ENCODE measurements around the gene ARMC7. TPM values are rescaled to one million over a fixed set of nuclear protein-coding genes. Genes with fewer than 3 reads are reported as not detected.
A peak's percentile ranks its signal among the peaks of the same experiment; 100 is the strongest.

Gene ARMC7
- total RNA-seq, 2 donors from 2014 or later, result 20.0 to 26.6 TPM

GRCh38 chr17:75115555-75115954 lies 5.8 kb downstream of the ARMC7 start:
- H3K36me3 Mint-ChIP-seq (ENCODE audit: low read depth), result peaks cover 58% of the 10 kb centered on the region
- H3K4me1 ChIP-seq (ENCODE audit: control insufficient read depth, insufficient read depth, low read length), result peaks cover 2% of the 10 kb centered on the region
- no peaks in the 10 kb centered on the region for H3K9me3 Mint-ChIP-seq
- TF ChIP-seq CTCF (conservative IDR thresholded peaks at IDR 0.05), result no peak
- no peaks in the 10 kb centered on the region for H3K27me3 ChIP-seq (ENCODE audit: control insufficient read depth, insufficient read depth, low read length, poor library complexity, severe bottlenecking)
- peaks cover 14% of the 10 kb centered on the region for H3K4me1 Mint-ChIP-seq
- no peak for DNase-seq
- H3K36me3 ChIP-seq (ENCODE audit: control insufficient read depth, insufficient read depth, low read length), result peaks cover 56% of the 10 kb centered on the region
- H3K27ac ChIP-seq (ENCODE audit: low read depth, low read length), result no peak overlapping the region
- no peak overlapping the region for H3K9ac ChIP-seq (ENCODE audit: extremely low read depth, low read length, poor library complexity, severe bottlenecking)
- no peak overlapping the region for H3K4me3 Mint-ChIP-seq
- no peaks in the 10 kb centered on the region for H3K9me3 ChIP-seq (ENCODE audit: control insufficient read depth, low read length)
- H3K4me3 ChIP-seq (ENCODE audit: low read length), result no peak overlapping the region
- H3K27ac Mint-ChIP-seq, result peak overlapping the region; percentile 55
- no peaks in the 10 kb centered on the region for H3K27me3 Mint-ChIP-seq (ENCODE audit: insufficient read depth)

- 94 to 96% methylated on average over 8 to 9 of the region's 9 CpGs for WGBS, 2 experiments (ENCODE audit: insufficient coverage in 1 of 2, insufficient read length in 1 of 2)
- no peak for TF ChIP-seq CTCF (conservative IDR thresholded peaks at IDR 0.05)
These were observed 7.0 kb downstream of the ARMC7 start for GRCh38 chr17:75116737-75117136.

GRCh38 chr17:75118307-75118706 lies 8.5 kb downstream of the ARMC7 start:
- Histone ChIP-seq H3K9me3 (ENCODE audit: control insufficient read depth, low read length) (no peaks in the 10 kb centered on the region), H3K36me3 (ENCODE audit: control insufficient read depth, insufficient read depth, low read length) (peaks cover 58% of the 10 kb centered on the region), H3K4me1 (ENCODE audit: control insufficient read depth, insufficient read depth, low read length) (peaks cover 2% of the 10 kb centered on the region), H3K9ac (ENCODE audit: extremely low read depth, low read length, poor library complexity, severe bottlenecking) (no peak overlapping the region), H3K4me3 (ENCODE audit: low read length) (no peak overlapping the region), H3K27ac (ENCODE audit: low read depth, low read length) (no peak overlapping the region), H3K27me3 (ENCODE audit: control insufficient read depth, insufficient read depth, low read length, poor library complexity, severe bottlenecking) (no peaks in the 10 kb centered on the region)
- Mint-ChIP-seq H3K4me1 (peaks cover 13% of the 10 kb centered on the region), H3K4me3 (no peak overlapping the region), H3K27me3 (ENCODE audit: insufficient read depth) (no peaks in the 10 kb centered on the region), H3K27ac (peak overlapping the region; percentile 44), H3K36me3 (ENCODE audit: low read depth) (peaks cover 58% of the 10 kb centered on the region), H3K9me3 (no peaks in the 10 kb centered on the region)
- 96 to 97% methylated on average over 14 of the region's 14 CpGs for WGBS, 2 experiments (ENCODE audit: insufficient coverage in 1 of 2, insufficient read length in 1 of 2)
- DNase-seq, result no peak
- no peak for TF ChIP-seq CTCF (conservative IDR thresholded peaks at IDR 0.05)

More at GRCh38 chr17:75116737-75117136, 7.0 kb downstream of the ARMC7 start:
- H3K4me1 Mint-ChIP-seq, result peaks cover 13% of the 10 kb centered on the region
- Histone ChIP-seq H3K9me3 (ENCODE audit: control insufficient read depth, low read length) (no peaks in the 10 kb centered on the region), H3K27ac (ENCODE audit: low read depth, low read length) (no peak overlapping the region), H3K27me3 (ENCODE audit: control insufficient read depth, insufficient read depth, low read length, poor library complexity, severe bottlenecking) (no peaks in the 10 kb centered on the region), H3K36me3 (ENCODE audit: control insufficient read depth, insufficient read depth, low read length) (peaks cover 61% of the 10 kb centered on the region), H3K9ac (ENCODE audit: extremely low read depth, low read length, poor library complexity, severe bottlenecking) (no peak overlapping the region), H3K4me3 (ENCODE audit: low read length) (no peak overlapping the region), H3K4me1 (ENCODE audit: control insufficient read depth, insufficient read depth, low read length) (peaks cover 2% of the 10 kb centered on the region)
- no peaks in the 10 kb centered on the region for H3K27me3 Mint-ChIP-seq (ENCODE audit: insufficient read depth)
- no peaks in the 10 kb centered on the region for H3K9me3 Mint-ChIP-seq
- H3K27ac Mint-ChIP-seq, result no peak overlapping the region
- H3K36me3 Mint-ChIP-seq (ENCODE audit: low read depth), result peaks cover 64% of the 10 kb centered on the region
- H3K4me3 Mint-ChIP-seq, result no peak overlapping the region
- no peak for DNase-seq
